Testis (tissue), 5 donors: ENCODE results near the gene MEGF6. TPM values are rescaled to one million over a fixed set of nuclear protein-coding genes. Genes with fewer than 3 reads are reported as not detected.

ENCODE experiments used
- DNase-seq: peaks from one replicate; pipeline ENCODE4 v3.0.0-alpha.2; 2019
- H3K27ac ChIP-seq, 2 donors: fragments of 200-600 bp; sonication (generic); one replicate each; pipeline ENCODE4 v1.5.1; 2019
- H3K27me3 ChIP-seq: fragments of 200-600 bp; sonication (generic); one replicate; pipeline ENCODE4 v1.5.1; 2019
- H3K36me3 ChIP-seq: fragments of 200-600 bp; sonication (generic); one replicate; pipeline ENCODE4 v1.5.1; 2017; ENCODE audit warnings: low read depth; ENCODE audit errors: missing control alignments
- H3K4me1 ChIP-seq: fragments of 200-600 bp; sonication (generic); one replicate; pipeline ENCODE4 v1.5.1; 2019
- H3K4me3 ChIP-seq, 2 donors: fragments of 200-600 bp; sonication (generic); one replicate each; pipeline ENCODE4 v1.5.1; 2017 to 2019
- H3K9me3 ChIP-seq: fragments of 200-600 bp; sonication (generic); one replicate; pipeline ENCODE4 v1.5.1; 2017
- CTCF ChIP-seq, 3 experiments: fragments of 450-650 bp in 2 of 3; fragments of 200-600 bp in 1 of 3; sonication (generic) in 1 of 3; IDR thresholded peaks; one replicate each; pipeline ENCODE4 v1.5.1; 2016 to 2019; ENCODE audit warnings: antibody characterized with exemption in 3 of 3, mild to moderate bottlenecking in 2 of 3, moderate library complexity in 1 of 3
- POLR2A ChIP-seq: fragments of 450-650 bp; IDR thresholded peaks from one replicate; pipeline ENCODE4 v1.6.1; 2017; ENCODE audit warnings: antibody characterized with exemption, mild to moderate bottlenecking, moderate library complexity
- WGBS, 2 donors: methylation state at CpG; one replicate each; pipeline ENCODE4 v1.1.5; 2018; 5-methylcytosine and 5-hydroxymethylcytosine counted together
- intact Hi-C: fragments of 100-400 bp; cut with DNase I; formaldehyde crosslinking; loops from one replicate; pipeline ENCODE4 v1.15.1; 2023; ENCODE audit warnings: low total_unique reads
- long read RNA-seq, 2 donors: transcript quantifications; one replicate each; lab custom pipeline, GENCODE V29; 2026
- polyA plus RNA-seq: library from polyadenylated mRNA; stranded (reverse); fragments of 350-450 nt; fragmentation: Illumina TruSeq; extraction: RNeasy Lipid Tissue Mini Kit (QIAGEN cat#74804); gene quantifications from one replicate; pipeline ENCODE4 v1.2.3, GENCODE V29; 2014; ENCODE audit warnings: low read depth, low replicate concordance; ENCODE audit not compliant: insufficient read depth
- total RNA-seq, 2 donors: library from RNA; depleted of rRNA; stranded (reverse); fragments of >200 nt; gene quantifications; one replicate each; pipeline ENCODE4 v1.2.3, GENCODE V29; 2016

The MEGF6 gene
- total RNA-seq: 10 to 100 TPM; 16.1 to 26.4 TPM
- polyA plus RNA-seq: 9.0 TPM
- long read RNA-seq, donor 1: 0 reads
- long read RNA-seq, donor 2, partial matches to known transcripts: 103 of 104 reads
- long read RNA-seq, donor 2, other reads (novel, unspliced or antisense): 0 of 104 reads

GRCh38 chr1:3611170-3612019 is at the start of gene MEGF6:
Gene MEGF6 (minus strand): TSS chr1:3611508. CDS start chr1:3611268, 240 bp downstream.
- Histone ChIP-seq H3K27ac (no peak within 1 kb of the TSS), H3K27me3 (no peaks in the 10 kb centered on the region), H3K4me1 (peaks cover 14% of the 10 kb centered on the region), H3K4me3 (peak within 1 kb of the TSS; percentile 27 to 54), H3K36me3 (no peaks in the 10 kb centered on the region), H3K9me3 (no peaks in the 10 kb centered on the region)
- WGBS, 2 donors: 3% methylated on average over 47 of the region's 87 CpGs; no CpG with 5 or more reads in 1 of the 2 donors
- DNase-seq: peak; percentile 79
- TF ChIP-seq POLR2A (no peak), CTCF (IDR thresholded peaks at IDR 0.05) (no peak)
- intact Hi-C loops: no loop called here

GRCh38 chr1:3660704-3661103 is 49.4 kb upstream of the MEGF6 start:
- WGBS, 2 donors: 84 to 87% methylated on average over 2 of the region's 2 CpGs
- Histone ChIP-seq H3K27me3 (no peaks in the 10 kb centered on the region), H3K4me1 (no peaks in the 10 kb centered on the region), H3K4me3 (no peak overlapping the region), H3K36me3 (no peaks in the 10 kb centered on the region), H3K27ac (no peak overlapping the region), H3K9me3 (no peaks in the 10 kb centered on the region)
- DNase-seq: no peak
- intact Hi-C loops: no loop called here
- TF ChIP-seq POLR2A: no peak
- no peak for TF ChIP-seq CTCF (IDR thresholded peaks at IDR 0.05)

DNA sequence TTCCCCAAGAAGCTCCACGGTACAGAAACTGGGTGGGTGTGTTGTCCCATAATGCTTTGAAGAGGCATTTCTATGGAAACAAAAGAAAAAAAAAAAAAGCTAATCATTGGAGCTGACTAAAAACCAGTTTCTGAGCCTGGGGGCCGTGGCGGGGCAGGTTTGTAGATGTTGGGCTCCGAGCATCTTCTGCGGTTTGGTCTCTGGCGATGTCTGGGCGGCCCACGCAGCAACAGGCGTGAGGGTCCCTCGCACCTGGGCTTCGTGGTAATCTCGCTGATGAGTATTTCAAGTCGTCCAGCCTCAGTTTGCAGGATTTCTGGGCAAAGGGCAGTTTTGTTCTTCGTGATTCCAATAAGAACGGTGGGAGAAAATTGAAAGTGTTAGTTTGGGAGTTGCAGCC is 47.8 kb upstream of the MEGF6 start:
- no peaks in the 10 kb centered on the region for H3K4me1 ChIP-seq
- H3K27ac ChIP-seq: no peak overlapping the region
- H3K4me3 ChIP-seq: no peak overlapping the region
- WGBS, 2 donors: 75 to 88% methylated on average over 15 of the region's 15 CpGs
- intact Hi-C loops: no loop called here
- H3K27me3 ChIP-seq: no peaks in the 10 kb centered on the region
- H3K9me3 ChIP-seq: no peaks in the 10 kb centered on the region
- no peak for DNase-seq
- no peak for TF ChIP-seq CTCF (IDR thresholded peaks at IDR 0.05)
- no peak for TF ChIP-seq POLR2A
- H3K36me3 ChIP-seq: no peaks in the 10 kb centered on the region

- no peaks in the 10 kb centered on the region for H3K36me3 ChIP-seq
- TF ChIP-seq CTCF (IDR thresholded peaks at IDR 0.05): no peak
- no peak for TF ChIP-seq POLR2A
- no peaks in the 10 kb centered on the region for H3K9me3 ChIP-seq
- intact Hi-C loops: no loop called here
- DNase-seq: no peak
- no peak overlapping the region for H3K27ac ChIP-seq
- no peaks in the 10 kb centered on the region for H3K27me3 ChIP-seq
- no peaks in the 10 kb centered on the region for H3K4me1 ChIP-seq
- WGBS, 2 donors: 56 to 66% methylated on average over 14 of the region's 14 CpGs
- H3K4me3 ChIP-seq: no peak overlapping the region
Observed at GRCh38 chr1:3658231-3658615, 46.9 kb upstream of the MEGF6 start.
